Activated T-helper 1 cell treated with anti-CD3 and anti-CD28 coated beads, Interleukin-2, amount 50 U/mL, for 16 hours (primary cell): ENCODE results near the gene WDR54.
A peak's percentile ranks its signal among the peaks of the same experiment; 100 is the strongest.
"Not testable (repeated sequence)": the region's sequence is repeated elsewhere in the genome, so short reads cannot be mapped to it uniquely, and the experiment has no call there.

Source experiments
- DNase-seq, 2 donors: peaks; one replicate each; pipeline ENCODE4 v3.0.0-alpha.2; 2020; ENCODE audit warnings: low read depth in 1 of 2, low spot score in 1 of 2

The WDR54 gene

GRCh38 chr2:74454654-74455511, 33.4 kb downstream of the WDR54 start, which contains the start of gene INO80B:
TSS of gene INO80B (plus strand) at chr2:74455087. CDS start at chr2:74455117, 30 bp downstream.
- peak; percentile 94 to 96 for DNase-seq

- no peak for DNase-seq
These were observed 35.6 kb downstream of the WDR54 start for GRCh38 chr2:74457129-74457548.

GRCh38 chr2:74457549-74458131, 36.1 kb downstream of the WDR54 start:
- DNase-seq: peak; percentile 61 to 71

GRCh38 chr2:74458132-74458937, 36.8 kb downstream of the WDR54 start, which contains the start of gene WBP1:
TSS of gene WBP1 (plus strand) at chr2:74458438. CDS start at chr2:74458603, 165 bp downstream.
- peak; percentile 96 to 97 for DNase-seq

- DNase-seq: no peak
These were observed 37.4 kb downstream of the WDR54 start for GRCh38 chr2:74458938-74459363.

GRCh38 chr2:74459503-74460118, 38.1 kb downstream of the WDR54 start:
- DNase-seq: not testable (repeated sequence)

GRCh38 chr2:74460187-74460586, 38.7 kb downstream of the WDR54 start:
- DNase-seq: not testable (repeated sequence)

- no peak for DNase-seq
These were observed 39.9 kb downstream of the WDR54 start for GRCh38 chr2:74461187-74462053.

- DNase-seq: no peak
These were observed 40.7 kb downstream of the WDR54 start for GRCh38 chr2:74462054-74462785.

GRCh38 chr2:74462786-74463105, 41.2 kb downstream of the WDR54 start:
- no peak for DNase-seq

- no peak for DNase-seq
These were observed 42.9 kb downstream of the WDR54 start for GRCh38 chr2:74464406-74464805.

GRCh38 chr2:74470742-74471141, 49.2 kb downstream of the WDR54 start:
- not testable (repeated sequence) for DNase-seq

GRCh38 chr2:74471332-74472065, 50.0 kb downstream of the WDR54 start:
- DNase-seq: no peak

GRCh38 chr2:74472086-74472944, 50.8 kb downstream of the WDR54 start, which contains the start of gene MRPL53:
TSS of gene MRPL53 (minus strand) at chr2:74472680. CDS start at chr2:74472660, 20 bp downstream.
- DNase-seq: peak; percentile 93 to 96

GRCh38 chr2:74472945-74473258, 51.4 kb downstream of the WDR54 start:
- no peak for DNase-seq

GRCh38 chr2:74474481-74474880, 53.0 kb downstream of the WDR54 start:
- no peak for DNase-seq

GRCh38 chr2:74474899-74475298, 53.4 kb downstream of the WDR54 start:
- DNase-seq: no peak
